Suprapubic skin (tissue), 4 donors: ENCODE data around the gene TMEM203. TPM values are rescaled to one million over a fixed set of nuclear protein-coding genes. Genes with fewer than 3 reads are reported as not detected.

Experiments
- DNase-seq, 2 donors: peaks; one replicate each; pipeline ENCODE4 v3.0.0-alpha.2; 2019; ENCODE audit warnings: low spot score in 2 of 2
- H3K27ac ChIP-seq: fragments of 200-600 bp; sonication (generic); one replicate; pipeline ENCODE4 v1.5.1; 2019
- H3K27me3 ChIP-seq: fragments of 200-600 bp; sonication (generic); one replicate; pipeline ENCODE4 v1.5.1; 2019
- H3K36me3 ChIP-seq: fragments of 200-600 bp; sonication (generic); one replicate; pipeline ENCODE4 v1.5.1; 2019
- H3K4me1 ChIP-seq: fragments of 200-600 bp; sonication (generic); one replicate; pipeline ENCODE4 v1.5.1; 2019
- H3K4me3 ChIP-seq: fragments of 200-600 bp; sonication (generic); one replicate; pipeline ENCODE4 v1.5.1; 2019; ENCODE audit warnings: mild to moderate bottlenecking
- H3K9me3 ChIP-seq: fragments of 200-600 bp; sonication (generic); one replicate; pipeline ENCODE4 v1.5.1; 2019
- CTCF ChIP-seq, 2 donors: fragments of 200-600 bp in 1 of 2; fragments of 450-650 bp in 1 of 2; sonication (generic) in 1 of 2; IDR thresholded peaks; one replicate each; pipeline ENCODE4 v1.5.1; 2016 to 2019; ENCODE audit warnings: antibody characterized with exemption in 2 of 2, mild to moderate bottlenecking in 1 of 2, moderate library complexity in 1 of 2
- EP300 ChIP-seq: sonication (generic); formaldehyde crosslinking; IDR thresholded peaks from one replicate; pipeline ENCODE4 v1.6.1; 2017; ENCODE audit warnings: antibody characterized with exemption
- POLR2A ChIP-seq, 2 donors: fragments of 450-650 bp; IDR thresholded peaks; one replicate each; pipeline ENCODE4 v1.6.1; 2017; ENCODE audit warnings: antibody characterized with exemption in 2 of 2, mild to moderate bottlenecking in 2 of 2, moderate library complexity in 2 of 2
- POLR2AphosphoS5 ChIP-seq, 3 donors: sonication (generic); formaldehyde crosslinking; IDR thresholded peaks; one replicate each; pipeline ENCODE4 v1.6.1; 2017; ENCODE audit warnings: antibody characterized with exemption in 3 of 3
- WGBS: methylation state at CpG from one replicate; pipeline ENCODE4 v1.1.5; 2018; 5-methylcytosine and 5-hydroxymethylcytosine counted together
- total RNA-seq, 4 donors: library from RNA; depleted of rRNA; stranded (reverse); fragments of >200 nt; gene quantifications; one replicate each; pipeline ENCODE4 v1.1.0, GENCODE V29; 2016

TMEM203 gene
- total RNA-seq, 4 donors from 2014 or later = 25.0 to 52.4 (median 40.8) TPM

DNA sequence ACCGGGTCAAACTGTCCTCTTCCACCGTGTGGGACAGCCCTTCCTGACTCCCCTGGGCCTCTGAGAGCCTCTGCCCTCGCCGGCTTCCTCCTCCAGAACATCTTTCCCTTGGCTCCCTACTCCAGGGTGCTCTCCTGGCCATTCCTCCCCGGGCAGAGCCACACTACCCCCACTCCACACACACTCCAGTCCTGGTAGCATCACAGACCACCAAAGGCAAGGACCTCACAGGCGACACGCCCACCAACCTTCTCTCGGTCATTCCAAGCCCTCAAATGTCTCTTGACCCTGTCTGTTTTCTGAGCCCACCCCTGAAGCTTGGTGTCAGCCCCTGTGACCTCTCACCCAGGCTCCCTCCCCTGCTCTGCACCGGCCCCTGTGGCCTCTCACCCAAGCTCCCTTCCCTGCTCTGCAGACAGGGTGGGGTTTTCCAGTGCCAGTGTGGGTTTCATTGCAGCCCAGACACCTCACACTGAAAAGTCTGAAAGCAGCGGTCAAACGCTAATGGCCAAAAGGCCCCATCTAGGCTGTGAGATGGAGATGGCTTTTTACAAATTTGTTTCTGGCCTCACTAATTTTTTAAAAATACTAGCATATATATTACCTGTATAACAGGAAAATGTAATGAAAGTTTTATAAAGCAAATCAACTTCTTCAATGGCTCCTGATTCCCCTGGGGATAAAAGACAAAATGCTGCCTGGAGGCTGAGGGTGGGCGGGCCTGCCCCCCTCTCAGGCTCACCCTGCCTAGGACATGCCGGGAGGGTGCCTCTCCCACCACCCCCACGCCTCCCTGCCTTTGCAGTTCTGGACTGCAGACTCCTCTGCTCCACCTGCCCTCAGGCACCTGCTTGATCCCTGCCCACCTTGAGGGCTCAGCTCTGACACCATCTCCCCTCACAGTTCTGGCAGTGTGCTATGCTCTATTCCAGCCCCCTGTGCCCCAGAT lies 46.1 kb downstream of the TMEM203 start:
- TF ChIP-seq CTCF (IDR thresholded peaks at IDR 0.05) (no peak), EP300 (no peak), POLR2A (IDR thresholded peaks at IDR 0.05) (no peak), POLR2AphosphoS5 (IDR thresholded peaks at IDR 0.05) (no peak)
- H3K4me1 ChIP-seq = peaks cover 41% of the 10 kb centered on the region
- 52% methylated on average over 14 of the region's 14 CpGs for WGBS
- H3K27ac ChIP-seq = no peak overlapping the region
- no peaks in the 10 kb centered on the region for H3K9me3 ChIP-seq
- no peak overlapping the region for H3K4me3 ChIP-seq
- no peaks in the 10 kb centered on the region for H3K36me3 ChIP-seq
- DNase-seq = no peak
- H3K27me3 ChIP-seq = peaks cover 90% of the 10 kb centered on the region

- Histone ChIP-seq H3K27ac (no peak overlapping the region), H3K4me3 (no peak overlapping the region), H3K36me3 (no peaks in the 10 kb centered on the region), H3K4me1 (peaks cover 41% of the 10 kb centered on the region), H3K27me3 (peaks cover 82% of the 10 kb centered on the region), H3K9me3 (no peaks in the 10 kb centered on the region)
- DNase-seq = no peak
- TF ChIP-seq POLR2A (IDR thresholded peaks at IDR 0.05) = no peak
- TF ChIP-seq CTCF (IDR thresholded peaks at IDR 0.05) = no peak
- no peak for TF ChIP-seq EP300
- no peak for TF ChIP-seq POLR2AphosphoS5 (IDR thresholded peaks at IDR 0.05)
- WGBS = 24% methylated on average over 4 of the region's 4 CpGs
Measured at GRCh38 chr9:137158625-137159024, 46.8 kb downstream of the TMEM203 start.

DNA sequence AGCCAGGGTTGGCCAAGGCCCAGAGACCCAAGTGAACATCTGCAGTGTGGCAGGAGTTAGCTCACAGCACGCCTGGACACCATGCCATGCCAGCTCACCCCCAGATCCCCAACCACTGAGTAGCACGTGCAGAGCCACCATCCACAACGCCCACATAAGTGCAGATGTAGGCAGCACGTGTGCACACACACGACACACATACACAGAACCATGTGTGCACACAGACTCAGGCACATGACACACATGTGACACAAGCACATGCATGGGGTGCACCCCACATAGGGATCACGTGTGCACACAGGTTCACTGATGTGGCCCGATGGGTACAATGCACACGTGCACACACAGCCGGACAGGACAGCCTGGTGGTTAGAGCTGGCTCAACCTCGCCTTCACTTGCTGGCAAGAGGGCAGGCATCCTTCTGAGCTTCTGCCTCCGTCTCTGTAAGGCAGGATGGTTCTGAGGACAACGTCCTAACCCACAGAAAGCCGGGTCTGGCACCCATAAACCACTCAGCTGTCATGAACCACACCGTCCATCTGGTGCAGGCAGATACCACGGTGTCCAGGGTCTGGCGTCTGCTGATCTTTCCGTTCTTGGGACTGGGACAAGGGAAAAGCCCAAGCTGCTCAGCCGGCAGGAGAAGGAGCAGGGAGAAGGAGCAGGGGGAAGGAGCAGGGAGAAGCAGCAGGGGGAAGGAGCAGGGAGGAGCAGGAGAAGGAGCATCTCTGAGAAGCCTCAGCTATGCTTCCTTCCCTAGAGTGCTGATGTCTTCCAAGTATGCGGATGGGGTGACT lies 47.6 kb downstream of the TMEM203 start:
- DNase-seq = no peak
- TF ChIP-seq POLR2A (IDR thresholded peaks at IDR 0.05) (no peak), EP300 (no peak), CTCF (IDR thresholded peaks at IDR 0.05) (no peak), POLR2AphosphoS5 (IDR thresholded peaks at IDR 0.05) (no peak)
- Histone ChIP-seq H3K27me3 (peaks cover 74% of the 10 kb centered on the region), H3K4me1 (peaks cover 32% of the 10 kb centered on the region), H3K9me3 (no peaks in the 10 kb centered on the region), H3K36me3 (no peaks in the 10 kb centered on the region), H3K4me3 (no peak overlapping the region), H3K27ac (no peak overlapping the region)
- WGBS = 49% methylated on average over 9 of the region's 19 CpGs

DNA sequence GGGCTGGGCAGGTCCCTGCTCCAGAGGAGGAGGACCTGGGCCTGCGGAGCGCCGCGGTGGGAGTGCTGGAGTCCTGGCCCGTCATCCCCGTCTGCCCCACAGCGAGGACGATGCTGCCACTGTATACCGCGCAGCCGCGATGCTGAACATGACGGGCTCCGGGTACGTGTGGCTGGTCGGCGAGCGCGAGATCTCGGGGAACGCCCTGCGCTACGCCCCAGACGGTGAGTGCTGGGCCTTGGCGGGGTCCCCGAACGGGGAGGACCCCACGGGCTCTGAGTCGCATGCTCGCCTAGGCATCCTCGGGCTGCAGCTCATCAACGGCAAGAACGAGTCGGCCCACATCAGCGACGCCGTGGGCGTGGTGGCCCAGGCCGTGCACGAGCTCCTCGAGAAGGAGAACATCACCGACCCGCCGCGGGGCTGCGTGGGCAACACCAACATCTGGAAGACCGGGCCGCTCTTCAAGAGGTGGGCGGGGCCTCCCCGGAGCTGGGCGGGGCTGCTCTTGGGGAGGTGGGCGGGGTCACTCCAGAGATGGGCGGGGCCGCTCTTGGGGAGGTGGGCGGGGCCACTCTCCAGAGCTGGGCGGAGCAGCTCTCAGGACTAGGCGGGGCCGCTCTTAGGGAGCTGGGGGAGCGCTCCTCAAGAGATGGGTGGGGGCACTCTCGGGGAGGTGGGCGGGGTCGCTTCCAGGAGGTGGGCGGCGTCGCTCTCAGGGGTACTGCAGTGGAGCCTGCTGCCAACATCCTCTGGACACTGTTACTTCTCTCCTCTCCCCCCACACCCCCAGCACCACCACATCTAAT lies 48.7 kb downstream of the TMEM203 start:
- peaks cover 64% of the 10 kb centered on the region for H3K27me3 ChIP-seq
- TF ChIP-seq POLR2A (IDR thresholded peaks at IDR 0.05) (no peak), POLR2AphosphoS5 (IDR thresholded peaks at IDR 0.05) (no peak), CTCF (IDR thresholded peaks at IDR 0.05) (no peak), EP300 (no peak)
- H3K27ac ChIP-seq = no peak overlapping the region
- 0% methylated on average over 2 of the region's 65 CpGs for WGBS
- H3K4me1 ChIP-seq = peaks cover 22% of the 10 kb centered on the region
- no peaks in the 10 kb centered on the region for H3K36me3 ChIP-seq
- no peak for DNase-seq
- peak overlapping the region; percentile 15 for H3K4me3 ChIP-seq
- no peaks in the 10 kb centered on the region for H3K9me3 ChIP-seq

Other genes with a start within 250 kb of the TMEM203 start
- 10 to 100 TPM in 3 of 4 donors, 1 to 10 TPM in 1; 4.3 to 31.7 (median 25.7) TPM for gene PTGDS, start 228.1 kb downstream of the TMEM203 start, total RNA-seq
- under 1 TPM in 2 of 4 donors, not detected in 2; 0.18 to 0.40 TPM for gene LCNL1, start 222.7 kb downstream of the TMEM203 start, total RNA-seq
- 10 to 100 TPM; 43.2 to 68.6 (median 61.5) TPM for gene PAXX, start 213.2 kb downstream of the TMEM203 start, total RNA-seq
- 100 to 1,000 TPM in 3 of 4 donors, 10 to 100 TPM in 1; 20.6 to 159 (median 130) TPM for gene CLIC3, start 209.1 kb downstream of the TMEM203 start, total RNA-seq
- gene ABCA2, start 177.4 kb downstream of the TMEM203 start, total RNA-seq = 10 to 100 TPM; 10.4 to 44.7 (median 33.4) TPM
- under 1 TPM in 1 of 4 donors, not detected in 3; 0.72 TPM for gene FUT7, start 173.6 kb downstream of the TMEM203 start, total RNA-seq
- gene NPDC1, start 159.5 kb downstream of the TMEM203 start, total RNA-seq = 10 to 100 TPM; 22.2 to 64.0 (median 47.3) TPM
- 10 to 100 TPM; 13.3 to 20.8 (median 16.7) TPM for gene ENTPD2, start 151.6 kb downstream of the TMEM203 start, total RNA-seq
- gene SAPCD2, start 135.1 kb downstream of the TMEM203 start, total RNA-seq = 10 to 100 TPM in 3 of 4 donors, 1 to 10 TPM in 1; 8.2 to 13.6 (median 13.3) TPM
- 10 to 100 TPM in 1 of 4 donors, 1 to 10 TPM in 3; 5.0 to 10.1 (median 6.8) TPM for gene UAP1L1, start 128.1 kb downstream of the TMEM203 start, total RNA-seq
- 10 to 100 TPM; 52.1 to 99.2 (median 63.1) TPM for gene MAN1B1, start 118.7 kb downstream of the TMEM203 start, total RNA-seq
- 100 to 1,000 TPM in 2 of 4 donors, 10 to 100 TPM in 2; 71.4 to 139 (median 96.5) TPM for gene DPP7, start 90.9 kb downstream of the TMEM203 start, total RNA-seq
- gene GRIN1, start 66.5 kb downstream of the TMEM203 start, total RNA-seq = under 1 TPM in 3 of 4 donors, not detected in 1; 0.16 to 0.25 (median 0.16) TPM
- gene LRRC26, start 35.6 kb downstream of the TMEM203 start, total RNA-seq = 10 to 100 TPM in 1 of 4 donors, 1 to 10 TPM in 3; 5.4 to 37.2 (median 7.9) TPM
- not detected for gene TMEM210, start 33.6 kb downstream of the TMEM203 start, total RNA-seq
- gene ANAPC2, start 17.1 kb downstream of the TMEM203 start, total RNA-seq = 10 to 100 TPM; 24.8 to 99.8 (median 54.9) TPM
- 10 to 100 TPM; 45.9 to 72.0 (median 71.1) TPM for gene SSNA1, start 17.0 kb downstream of the TMEM203 start, total RNA-seq
- 10 to 100 TPM; 12.6 to 23.6 (median 18.7) TPM for gene TPRN, start 4.9 kb downstream of the TMEM203 start, total RNA-seq
- 10 to 100 TPM; 13.4 to 21.0 (median 20.6) TPM for gene NDOR1, start 52 bp upstream of the TMEM203 start, total RNA-seq
- 1 to 10 TPM; 2.8 to 7.5 (median 5.2) TPM for gene RNF208, start 16.6 kb upstream of the TMEM203 start, total RNA-seq
- 10 to 100 TPM; 22.8 to 65.7 (median 44.2) TPM for gene CYSRT1, start 19.5 kb upstream of the TMEM203 start, total RNA-seq
- gene RNF224, start 21.9 kb upstream of the TMEM203 start, total RNA-seq = 1 to 10 TPM in 3 of 4 donors, under 1 TPM in 1; 0.34 to 2.0 (median 1.1) TPM
- under 1 TPM in 1 of 4 donors, not detected in 3; 0.34 TPM for gene SLC34A3, start 25.3 kb upstream of the TMEM203 start, total RNA-seq
- 100 to 1,000 TPM; 225 to 708 (median 639) TPM for gene TUBB4B, start 35.6 kb upstream of the TMEM203 start, total RNA-seq
- gene STPG3, start 45.6 kb upstream of the TMEM203 start, total RNA-seq = 1 to 10 TPM in 1 of 4 donors, not detected in 3; 1.2 TPM
- gene NELFB, start 49.7 kb upstream of the TMEM203 start, total RNA-seq = 10 to 100 TPM; 45.0 to 54.2 (median 50.9) TPM
- 1 to 10 TPM; 3.5 to 9.2 (median 4.4) TPM for gene TOR4A, start 72.1 kb upstream of the TMEM203 start, total RNA-seq
- 10 to 100 TPM; 25.3 to 69.0 (median 65.5) TPM for gene NRARP, start 96.6 kb upstream of the TMEM203 start, total RNA-seq
- 10 to 100 TPM in 3 of 4 donors, 1 to 10 TPM in 1; 7.3 to 54.0 (median 16.4) TPM for gene EXD3, start 217.5 kb upstream of the TMEM203 start, total RNA-seq
- 1 to 10 TPM; 2.2 to 7.6 (median 4.0) TPM for gene NOXA1, start 217.7 kb upstream of the TMEM203 start, total RNA-seq
- gene ENTPD8, start 235.7 kb upstream of the TMEM203 start, total RNA-seq = not detected